ENCODE results near the gene SNX14.
"Not testable (repeated sequence)": the region's sequence is repeated elsewhere in the genome, so short reads cannot be mapped to it uniquely, and the experiment has no call there.

SNX14 gene

GRCh38 chr6:85581572-85581971, 12.1 kb downstream of the SNX14 start:
- no peak for DNase-seq

- no peak for DNase-seq
Measured at GRCh38 chr6:85580878-85581267, 12.8 kb downstream of the SNX14 start.

GRCh38 chr6:85580118-85580877, 13.4 kb downstream of the SNX14 start:
- DNase-seq: no peak

- DNase-seq: no peak
Measured at GRCh38 chr6:85579581-85579980, 14.1 kb downstream of the SNX14 start.

GRCh38 chr6:85576476-85576875, 17.2 kb downstream of the SNX14 start:
- no peak for DNase-seq

- DNase-seq: no peak
Measured at GRCh38 chr6:85574932-85575598, 18.6 kb downstream of the SNX14 start.

GRCh38 chr6:85569323-85569722, 24.3 kb downstream of the SNX14 start:
- DNase-seq: no peak

GRCh38 chr6:85568411-85568810, 25.2 kb downstream of the SNX14 start:
- no peak for DNase-seq

GRCh38 chr6:85565736-85566135, 27.9 kb downstream of the SNX14 start:
- no peak for DNase-seq

- DNase-seq: not testable (repeated sequence)
Measured at GRCh38 chr6:85564223-85564622, 29.4 kb downstream of the SNX14 start.

GRCh38 chr6:85561750-85562357, 31.8 kb downstream of the SNX14 start:
- DNase-seq: no peak

GRCh38 chr6:85556992-85557668, 36.5 kb downstream of the SNX14 start:
- DNase-seq: no peak

GRCh38 chr6:85552652-85553051, 41.0 kb downstream of the SNX14 start:
- DNase-seq: no peak

- DNase-seq: no peak
Measured at GRCh38 chr6:85551264-85551663, 42.4 kb downstream of the SNX14 start.

GRCh38 chr6:85547719-85548118, 45.9 kb downstream of the SNX14 start:
- DNase-seq: no peak

GRCh38 chr6:85544776-85545175, 48.9 kb downstream of the SNX14 start:
- no peak for DNase-seq

GRCh38 chr6:85537055-85537494, 56.6 kb downstream of the SNX14 start:
- no peak for DNase-seq

- not testable (repeated sequence) for DNase-seq
Measured at GRCh38 chr6:85524281-85524680, 69.4 kb downstream of the SNX14 start.

- DNase-seq: no peak
Measured at GRCh38 chr6:85516168-85516567, 77.5 kb downstream of the SNX14 start.

GRCh38 chr6:85506441-85507093, 87.1 kb downstream of the SNX14 start:
- DNase-seq: no peak

- no peak for DNase-seq
Measured at GRCh38 chr6:85498596-85499258, 94.9 kb downstream of the SNX14 start.

- DNase-seq: no peak
Measured at GRCh38 chr6:85496856-85497255, 96.8 kb downstream of the SNX14 start.
